Esophagus squamous epithelium (tissue), 4 donors: Measurements from ENCODE around the gene PRKAR1B.

Source experiments
- POLR2A ChIP-seq, 4 donors: fragments of 450-650 bp; IDR thresholded peaks; one replicate each; pipeline ENCODE4 v1.6.1; 2017; ENCODE audit warnings: antibody characterized with exemption in 4 of 4, mild to moderate bottlenecking in 4 of 4, moderate library complexity in 3 of 4
- TF ChIP-seq, protein P1 (sequence below), 6 experiments: fragments of 450-650 bp in 4 of 6; fragments of 200-600 bp in 2 of 6; sonication (generic) in 2 of 6; IDR thresholded peaks; one replicate each; pipeline ENCODE4 v1.5.1; 2016 to 2019; ENCODE audit warnings: antibody characterized with exemption in 6 of 6, mild to moderate bottlenecking in 4 of 6, moderate library complexity in 4 of 6

DNA sequence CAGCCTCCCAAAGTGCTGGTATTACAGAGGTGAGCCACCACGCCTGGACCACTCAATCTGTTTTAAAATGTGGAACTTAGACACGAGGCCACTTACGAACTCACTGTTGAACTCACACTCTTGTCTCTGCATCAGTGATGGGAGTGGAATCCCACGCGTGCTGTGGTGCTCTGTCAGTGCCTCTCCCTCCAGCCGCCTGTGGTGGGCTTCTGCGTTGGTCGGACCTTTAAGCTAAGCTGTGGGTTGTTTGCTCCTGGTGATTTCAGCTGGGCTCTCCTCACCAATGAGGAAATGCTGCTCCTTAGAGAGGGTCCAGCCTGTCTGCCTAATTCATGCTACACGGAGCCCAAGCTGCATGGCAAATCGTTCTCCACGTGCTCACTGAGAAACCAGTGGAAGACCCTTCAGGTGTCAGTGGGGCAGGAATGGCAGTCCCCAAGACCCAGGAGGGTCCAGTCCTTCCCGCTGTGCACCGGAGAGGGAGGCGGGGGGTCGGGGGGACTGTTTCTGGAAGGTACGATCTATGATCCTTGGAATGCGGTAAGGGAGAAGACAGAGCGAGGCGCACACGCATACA lies 17.9 kb upstream of the PRKAR1B start:
- TF ChIP-seq, protein P1, sequence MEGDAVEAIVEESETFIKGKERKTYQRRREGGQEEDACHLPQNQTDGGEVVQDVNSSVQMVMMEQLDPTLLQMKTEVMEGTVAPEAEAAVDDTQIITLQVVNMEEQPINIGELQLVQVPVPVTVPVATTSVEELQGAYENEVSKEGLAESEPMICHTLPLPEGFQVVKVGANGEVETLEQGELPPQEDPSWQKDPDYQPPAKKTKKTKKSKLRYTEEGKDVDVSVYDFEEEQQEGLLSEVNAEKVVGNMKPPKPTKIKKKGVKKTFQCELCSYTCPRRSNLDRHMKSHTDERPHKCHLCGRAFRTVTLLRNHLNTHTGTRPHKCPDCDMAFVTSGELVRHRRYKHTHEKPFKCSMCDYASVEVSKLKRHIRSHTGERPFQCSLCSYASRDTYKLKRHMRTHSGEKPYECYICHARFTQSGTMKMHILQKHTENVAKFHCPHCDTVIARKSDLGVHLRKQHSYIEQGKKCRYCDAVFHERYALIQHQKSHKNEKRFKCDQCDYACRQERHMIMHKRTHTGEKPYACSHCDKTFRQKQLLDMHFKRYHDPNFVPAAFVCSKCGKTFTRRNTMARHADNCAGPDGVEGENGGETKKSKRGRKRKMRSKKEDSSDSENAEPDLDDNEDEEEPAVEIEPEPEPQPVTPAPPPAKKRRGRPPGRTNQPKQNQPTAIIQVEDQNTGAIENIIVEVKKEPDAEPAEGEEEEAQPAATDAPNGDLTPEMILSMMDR (IDR thresholded peaks at IDR 0.05), result no peak
- no peak for TF ChIP-seq POLR2A (IDR thresholded peaks at IDR 0.05)
